Cortex of kidney (tissue), 1 donor: Measurements from ENCODE around the gene ARGLU1.
"Not testable (repeated sequence)": the region's sequence is repeated elsewhere in the genome, so short reads cannot be mapped to it uniquely, and the experiment has no call there.

Experiments
- DNase-seq: peaks from one replicate; lab custom pipeline; 2025; lab: John Stamatoyannopoulos, UW

The ARGLU1 gene

GRCh38 chr13:106567474-106568298, at the start of gene ARGLU1:
ARGLU1 (minus strand) TSS chr13:106568137; CDS start chr13:106567919, 218 bp downstream.
- DNase-seq = no peak

GRCh38 chr13:106617561-106617960, 49.6 kb upstream of the ARGLU1 start:
- DNase-seq = no peak

- no peak for DNase-seq
These were observed 48.8 kb upstream of the ARGLU1 start for GRCh38 chr13:106616729-106617128.

GRCh38 chr13:106614874-106615273, 46.9 kb upstream of the ARGLU1 start:
- no peak for DNase-seq

- no peak for DNase-seq
These were observed 44.8 kb upstream of the ARGLU1 start for GRCh38 chr13:106612688-106613087.

GRCh38 chr13:106610486-106610885, 42.5 kb upstream of the ARGLU1 start:
- DNase-seq = no peak

- no peak for DNase-seq
These were observed 41.2 kb upstream of the ARGLU1 start for GRCh38 chr13:106609116-106609515.

- no peak for DNase-seq
These were observed 35.6 kb upstream of the ARGLU1 start for GRCh38 chr13:106603546-106603945.

GRCh38 chr13:106602178-106602577, 34.2 kb upstream of the ARGLU1 start:
- no peak for DNase-seq

- no peak for DNase-seq
These were observed 33.6 kb upstream of the ARGLU1 start for GRCh38 chr13:106601489-106601888.

GRCh38 chr13:106600798-106601135, 32.8 kb upstream of the ARGLU1 start:
- not testable (repeated sequence) for DNase-seq

GRCh38 chr13:106599875-106600797, 32.2 kb upstream of the ARGLU1 start:
- no peak for DNase-seq

GRCh38 chr13:106597749-106598395, 29.9 kb upstream of the ARGLU1 start:
- DNase-seq = no peak

GRCh38 chr13:106597186-106597585, 29.2 kb upstream of the ARGLU1 start:
- DNase-seq = no peak

GRCh38 chr13:106596275-106596937, 28.5 kb upstream of the ARGLU1 start:
- DNase-seq = no peak

GRCh38 chr13:106595625-106596024, 27.7 kb upstream of the ARGLU1 start:
- no peak for DNase-seq

- DNase-seq = no peak
These were observed 27.0 kb upstream of the ARGLU1 start for GRCh38 chr13:106594980-106595379.

- no peak for DNase-seq
These were observed 25.2 kb upstream of the ARGLU1 start for GRCh38 chr13:106593132-106593531.

GRCh38 chr13:106591299-106591698, 23.4 kb upstream of the ARGLU1 start:
- no peak for DNase-seq

GRCh38 chr13:106589716-106590115, 21.8 kb upstream of the ARGLU1 start:
- no peak for DNase-seq

- no peak for DNase-seq
These were observed 20.4 kb upstream of the ARGLU1 start for GRCh38 chr13:106588367-106588766.

- DNase-seq = no peak
These were observed 19.9 kb upstream of the ARGLU1 start for GRCh38 chr13:106587787-106588186.
